ENCODE data around the gene MGAT4D.
"Not testable (repeated sequence)": the region's sequence is repeated elsewhere in the genome, so short reads cannot be mapped to it uniquely, and the experiment has no call there.

Gene MGAT4D

DNA sequence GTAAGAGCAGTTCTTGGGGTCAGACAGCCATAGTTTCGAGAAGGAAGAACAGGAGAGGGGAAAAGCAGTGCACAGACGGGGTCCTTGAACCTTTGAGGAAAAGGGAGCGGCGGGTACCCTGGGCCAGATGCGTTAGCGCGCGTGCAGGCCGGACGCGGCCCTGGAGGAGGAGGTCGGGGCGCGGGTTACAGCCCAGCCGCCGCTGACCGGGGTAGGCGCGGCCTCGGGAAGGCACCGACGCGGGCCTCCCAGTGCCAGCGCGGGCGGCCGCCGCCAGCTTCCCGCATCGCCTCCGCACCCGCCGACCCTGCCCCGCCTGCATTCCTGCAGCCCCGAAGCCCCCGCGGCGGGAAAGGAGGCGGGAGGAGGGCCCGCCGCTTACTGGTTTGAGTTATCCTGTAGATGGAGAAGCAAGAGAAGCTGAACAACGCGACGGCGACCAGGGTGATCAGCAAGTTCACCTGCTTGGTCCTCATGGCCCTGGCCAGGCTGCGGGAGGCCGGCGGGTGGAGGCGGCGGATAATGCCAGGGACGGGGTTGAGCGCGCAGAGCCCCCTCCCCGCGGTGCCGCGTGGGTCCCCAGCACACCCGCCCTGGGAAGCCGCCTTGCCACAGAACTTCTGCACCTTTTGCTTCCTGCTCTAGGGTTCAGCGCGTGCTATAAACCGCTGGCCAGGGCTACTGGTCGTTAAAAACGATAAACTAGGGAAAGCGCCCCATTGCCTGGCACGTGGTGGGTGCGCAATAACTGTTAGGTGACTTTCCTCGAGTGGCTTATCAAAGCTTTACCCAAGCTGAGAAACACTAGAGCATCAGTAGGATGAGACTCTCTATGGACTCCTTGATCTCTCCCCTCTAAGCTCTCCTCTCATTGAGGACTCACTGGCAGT, at the start of gene MGAT4D:
Gene MGAT4D (minus strand): TSS at position 547 of the 890 bp plus-strand sequence. CDS start 71 bp downstream, at position 476.
- no peak for DNase-seq (ENCODE audit: low read depth in 2 of 2)

DNA sequence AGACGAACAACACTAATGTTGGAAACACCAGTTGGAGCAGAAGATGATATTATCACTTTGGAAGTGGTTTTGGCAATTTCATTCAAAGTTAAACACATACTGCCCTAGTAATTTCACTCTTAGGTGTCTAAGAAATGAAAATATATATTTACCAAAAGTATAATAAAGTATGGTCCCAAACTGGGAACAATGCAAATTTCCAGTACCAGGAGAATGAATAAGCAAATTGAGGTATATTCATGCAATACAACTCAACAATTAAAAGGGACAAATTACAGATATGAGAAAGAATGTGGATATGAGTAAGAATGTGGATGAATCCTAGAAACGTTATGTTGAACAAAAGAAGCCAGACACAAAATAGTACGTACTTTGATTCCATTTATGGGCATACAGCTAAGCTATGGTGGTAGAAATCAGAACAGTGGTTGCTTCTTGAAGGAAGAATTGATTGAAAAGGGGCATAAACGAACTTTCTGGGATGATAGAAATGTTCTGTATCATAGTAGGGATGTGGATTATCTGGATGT, 35.9 kb upstream of the MGAT4D start:
- DNase-seq (ENCODE audit: low read depth in 2 of 2), result no peak

DNA sequence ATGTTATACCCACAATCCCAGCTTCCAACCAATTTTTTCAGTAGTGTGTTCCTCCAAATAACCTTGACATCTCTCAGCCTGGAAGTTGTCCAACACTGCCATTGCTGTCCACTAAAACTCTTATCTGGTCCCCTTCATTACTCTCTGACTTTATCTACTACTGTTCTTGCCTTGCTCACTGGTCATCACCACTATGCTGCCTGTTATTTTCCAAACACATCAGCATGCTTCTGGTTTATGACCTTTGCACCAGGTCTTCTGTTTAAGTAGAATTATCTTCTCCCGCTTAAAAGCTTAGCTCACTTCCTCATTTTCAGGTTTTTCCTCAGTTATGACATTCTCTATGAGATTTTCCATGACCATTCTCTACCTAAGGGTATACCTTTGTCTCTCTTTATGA, 31.3 kb upstream of the MGAT4D start:
- DNase-seq (ENCODE audit: low read depth in 2 of 2), result no peak

DNA sequence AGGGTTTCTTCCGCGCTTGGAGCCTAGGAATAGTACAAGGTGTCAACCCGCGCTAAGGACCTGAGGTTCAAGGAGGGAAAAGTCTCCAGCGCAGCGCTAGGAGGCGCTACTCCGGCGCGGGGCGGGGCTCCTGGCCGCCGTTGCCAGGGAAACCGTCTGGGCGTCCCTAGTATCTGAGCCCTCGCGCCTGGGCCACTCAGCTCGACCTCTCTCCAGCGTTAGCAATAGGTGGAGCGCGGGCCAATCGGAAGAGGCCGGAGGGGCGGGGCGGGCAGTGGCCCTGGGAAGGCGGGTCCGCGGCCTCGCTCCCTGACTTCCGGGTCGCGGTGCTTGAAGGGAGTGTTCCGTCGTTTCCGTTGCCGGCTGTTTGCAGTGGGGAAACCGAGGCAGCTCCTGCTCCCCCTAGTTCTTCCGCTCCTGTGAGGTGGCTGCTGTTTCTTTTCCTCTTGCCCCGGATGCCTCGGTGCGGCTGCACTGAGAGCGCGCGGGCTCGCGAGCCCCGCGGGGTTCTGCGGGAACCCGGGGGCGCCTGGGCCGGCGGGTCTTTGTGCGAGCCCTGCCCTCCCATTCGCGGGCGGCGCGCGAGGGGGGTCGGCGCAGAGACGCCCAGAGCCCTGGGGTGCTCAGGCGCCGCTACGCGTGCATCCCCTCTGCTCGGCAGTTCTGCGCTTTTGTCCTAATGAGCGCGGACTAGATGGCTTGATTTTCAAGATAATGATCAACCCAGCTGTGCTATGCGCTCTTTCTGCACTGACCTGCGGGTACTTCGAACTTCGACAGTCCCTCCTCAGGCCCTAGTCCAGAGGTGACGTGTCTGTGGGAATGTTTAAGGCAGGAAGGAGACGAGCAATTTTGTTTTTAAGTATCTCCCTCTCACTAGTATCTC, 26.0 kb upstream of the MGAT4D start, which contains the start of gene ELMOD2:
Gene ELMOD2 (plus strand): TSS at position 312 of the 886 bp plus-strand sequence. CDS start 1,261 bp downstream, outside the sequence.
- DNase-seq (ENCODE audit: low read depth in 2 of 2), result peak; percentile 92 to 95

DNA sequence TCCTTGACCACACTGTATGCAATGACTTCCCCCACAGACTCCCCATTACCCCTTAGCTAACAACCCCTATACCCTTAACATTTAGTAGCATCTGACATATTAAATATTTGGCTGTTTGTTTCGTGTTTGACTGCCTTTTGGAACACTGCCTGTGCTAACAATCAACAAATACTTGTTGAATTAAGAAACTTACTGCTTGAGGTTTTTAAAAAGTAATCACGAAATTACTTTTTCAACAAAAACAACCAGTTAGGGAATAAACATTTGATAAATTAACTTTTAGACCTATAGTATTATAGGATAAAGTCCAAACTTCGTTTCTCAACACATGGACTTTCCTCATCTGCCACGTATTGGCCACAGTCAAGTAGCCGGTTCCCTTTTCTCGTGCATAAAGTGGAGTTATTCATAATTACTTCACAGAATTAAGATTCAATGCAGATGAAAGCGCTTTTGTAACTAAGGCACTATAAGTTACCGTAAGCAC, 25.3 kb upstream of the MGAT4D start:
- DNase-seq (ENCODE audit: low read depth in 2 of 2), result no peak

DNA sequence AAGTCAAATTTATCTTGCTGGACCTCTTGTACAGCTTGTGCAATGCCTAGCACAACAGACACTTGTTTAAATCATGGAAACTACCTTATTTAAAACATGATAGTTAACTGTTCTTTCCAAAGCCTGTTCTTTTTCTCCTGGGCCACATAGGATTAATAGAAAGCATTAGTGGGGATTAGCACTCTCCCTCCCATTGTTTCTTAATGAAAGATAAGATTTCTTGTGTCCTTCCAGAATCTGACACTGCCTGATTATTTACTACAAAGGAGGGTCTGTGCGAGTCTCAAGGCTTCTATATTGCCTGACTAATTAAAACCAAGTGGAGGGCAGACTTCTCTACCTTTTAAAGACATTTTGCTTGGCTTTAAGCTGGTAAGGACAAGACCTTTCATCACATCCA, 17.3 kb upstream of the MGAT4D start:
- no peak for DNase-seq (ENCODE audit: low read depth in 2 of 2)

DNA sequence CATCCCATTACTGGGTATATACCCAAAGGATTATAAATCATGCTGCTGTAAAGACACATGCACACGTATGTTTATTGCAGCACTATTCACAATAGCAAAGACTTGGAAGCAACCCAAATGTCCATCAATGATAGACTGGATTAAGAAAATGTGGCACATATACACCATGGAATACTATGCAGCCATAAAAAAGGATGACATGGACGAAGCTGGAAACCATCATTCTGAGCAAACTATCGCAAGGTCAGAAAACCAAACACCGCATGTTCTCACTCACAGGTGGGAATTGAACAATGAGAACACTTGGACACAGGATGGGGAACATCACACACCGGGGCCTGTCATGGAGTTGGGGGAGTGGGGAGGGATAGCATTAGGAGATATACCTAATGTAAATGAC, 15.7 kb upstream of the MGAT4D start:
- not testable (repeated sequence) for DNase-seq (ENCODE audit: low read depth in 2 of 2)

DNA sequence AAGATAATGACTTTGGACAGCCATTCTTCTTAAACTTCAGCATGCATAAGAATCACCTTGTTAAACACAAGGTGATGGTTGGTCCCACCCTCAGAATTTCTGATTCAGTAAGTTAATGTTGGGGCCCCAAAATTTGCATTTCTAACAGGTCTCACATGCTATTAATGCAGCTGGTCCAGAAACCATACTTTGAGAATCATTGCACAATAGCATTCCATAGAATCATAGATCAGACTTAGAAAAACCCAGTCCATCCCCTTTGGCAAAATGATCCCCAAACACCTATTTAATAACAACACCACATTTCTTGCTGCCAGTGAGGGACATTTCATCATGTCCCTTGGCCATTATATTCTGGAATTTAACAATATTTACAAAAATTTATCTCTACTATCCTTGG, 6.2 kb upstream of the MGAT4D start:
- DNase-seq (ENCODE audit: low read depth in 2 of 2), result no peak

DNA sequence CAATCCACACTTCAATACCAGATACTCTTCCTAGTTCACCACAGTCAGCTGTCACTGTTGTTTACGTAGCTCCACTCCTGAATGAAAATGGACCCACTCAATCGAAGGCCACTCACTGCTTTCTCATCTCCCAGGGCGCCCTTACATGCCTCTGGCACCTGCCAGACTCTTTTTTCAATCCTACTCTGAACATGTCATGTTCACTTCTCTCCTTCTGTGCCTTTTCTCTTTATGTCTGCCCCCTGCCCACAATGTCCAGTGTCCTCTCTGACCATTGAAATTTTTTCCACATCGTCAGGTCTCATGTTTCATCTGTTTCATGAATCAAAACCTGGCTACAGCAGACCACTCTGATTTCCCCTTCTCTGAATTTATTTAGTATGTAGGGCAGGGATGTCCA, 1.3 kb upstream of the MGAT4D start:
- DNase-seq (ENCODE audit: low read depth in 2 of 2), result no peak

DNA sequence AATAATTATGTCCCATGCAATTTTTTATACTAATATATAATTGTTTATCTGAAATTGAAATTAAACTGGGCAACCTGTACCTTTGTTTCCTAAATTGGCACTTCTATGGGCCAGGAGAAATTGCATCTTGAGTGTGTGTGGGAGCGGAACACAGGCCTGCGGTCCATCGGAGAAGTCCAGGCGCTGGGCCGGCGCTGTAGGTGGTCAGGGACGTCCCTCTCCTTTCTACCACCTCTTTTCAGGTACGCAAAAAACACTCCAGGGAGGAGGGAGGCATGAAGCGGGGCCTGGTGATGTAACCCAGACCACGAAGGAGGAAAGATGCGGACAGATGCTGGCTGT, 717 bp downstream of the MGAT4D start:
- DNase-seq (ENCODE audit: low read depth in 2 of 2), result no peak

DNA sequence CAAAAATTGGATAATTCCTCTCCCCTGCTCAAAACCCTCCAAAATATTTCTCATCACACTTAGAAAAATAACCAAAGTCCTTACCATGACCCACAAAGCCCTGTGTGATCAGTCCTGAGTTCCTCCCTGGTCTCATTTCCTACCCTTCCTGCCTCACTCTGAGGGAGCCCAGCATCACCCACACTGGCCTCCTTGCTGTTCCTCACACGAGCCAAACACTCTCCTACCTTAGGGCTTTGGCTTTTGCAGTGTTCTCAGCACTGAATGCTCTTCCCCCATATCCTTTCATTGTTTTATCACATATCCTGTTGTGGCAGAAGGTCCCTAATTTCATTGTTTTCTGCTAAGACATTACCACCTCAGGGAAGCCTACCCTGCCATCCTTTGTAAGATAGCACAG, 12.2 kb downstream of the MGAT4D start:
- no peak for DNase-seq (ENCODE audit: low read depth in 2 of 2)

DNA sequence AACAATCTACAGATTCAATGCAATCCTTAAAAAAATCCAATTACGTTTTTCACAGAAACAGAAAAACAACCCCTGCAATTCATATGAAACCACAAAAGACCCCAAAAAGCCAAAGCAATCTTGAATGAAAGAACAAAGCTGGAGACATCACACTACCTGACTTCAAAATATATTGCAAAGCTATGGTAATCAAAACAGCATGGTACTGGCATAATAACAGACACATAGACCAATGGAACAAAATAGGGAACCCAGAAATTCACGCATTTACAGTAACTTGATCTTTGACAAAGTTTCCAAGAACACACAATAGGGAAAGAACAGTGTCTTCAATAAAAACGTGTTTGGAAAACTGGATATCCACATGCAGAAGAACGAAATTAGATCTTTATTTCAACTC, 14.6 kb downstream of the MGAT4D start:
- DNase-seq (ENCODE audit: low read depth in 2 of 2), result no peak

DNA sequence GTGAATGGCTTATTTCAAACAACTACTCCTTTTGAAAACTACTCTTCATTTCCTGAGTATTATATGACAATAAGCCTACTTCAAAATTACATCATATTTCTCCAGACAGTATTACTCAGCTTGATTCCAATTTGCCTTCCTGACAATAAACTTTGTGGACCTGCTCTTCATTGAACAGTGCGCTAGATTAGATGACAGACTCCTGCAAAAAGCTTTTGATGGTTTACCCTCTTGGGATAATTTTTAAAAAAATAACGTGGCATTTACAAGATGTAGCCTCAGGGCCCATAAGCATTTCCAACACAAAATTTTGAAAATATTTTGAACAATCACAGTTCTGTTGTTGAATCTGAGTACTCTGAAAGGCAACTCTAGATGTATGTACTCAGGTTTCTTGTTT, 25.9 kb downstream of the MGAT4D start:
- DNase-seq (ENCODE audit: low read depth in 2 of 2), result no peak

DNA sequence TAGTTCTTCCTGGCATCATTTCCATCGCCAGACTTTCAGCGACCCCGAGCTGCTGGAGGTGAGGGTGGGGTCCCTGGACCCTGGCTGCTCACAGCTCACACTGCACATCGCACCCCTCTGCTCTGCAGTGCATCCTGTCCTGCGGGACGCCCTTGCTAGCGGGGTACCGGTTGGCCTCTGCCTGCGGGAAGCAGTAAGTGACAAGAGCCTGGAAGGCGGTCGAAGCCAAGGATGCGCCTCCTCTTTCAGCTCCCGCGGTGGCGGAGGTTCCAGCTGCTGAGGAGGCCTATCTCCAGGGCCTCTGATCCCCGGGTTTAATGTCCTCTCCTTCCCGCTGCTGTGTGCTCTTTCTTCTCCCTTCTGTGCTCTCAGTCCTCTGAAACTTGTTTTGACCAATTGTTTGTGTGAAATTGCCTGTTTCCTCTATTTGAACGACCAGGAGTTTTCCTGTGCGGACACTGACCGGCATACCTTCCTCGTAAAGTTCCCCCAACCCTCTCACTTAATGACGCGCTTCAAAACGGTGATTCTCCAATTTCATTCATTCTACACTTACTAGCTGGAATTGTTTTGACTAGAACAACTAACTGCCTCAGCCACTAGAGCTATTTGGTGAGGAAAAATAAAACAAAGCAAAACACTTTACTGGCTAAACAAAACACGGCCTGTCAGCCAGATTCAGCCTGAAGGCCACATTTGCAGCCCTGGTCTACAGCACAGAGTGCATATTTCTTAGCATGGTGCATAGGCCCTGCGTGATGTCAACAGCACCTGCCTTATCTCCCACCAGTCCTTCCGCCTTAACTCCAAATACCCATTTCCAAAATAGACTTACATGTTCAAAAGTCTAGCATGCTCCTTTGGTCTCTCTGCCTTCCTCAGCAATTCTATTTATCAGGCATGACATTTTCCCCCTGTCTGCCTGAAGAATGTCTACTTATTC, 28.0 kb downstream of the MGAT4D start:
- no peak for DNase-seq (ENCODE audit: low read depth in 2 of 2)

DNA sequence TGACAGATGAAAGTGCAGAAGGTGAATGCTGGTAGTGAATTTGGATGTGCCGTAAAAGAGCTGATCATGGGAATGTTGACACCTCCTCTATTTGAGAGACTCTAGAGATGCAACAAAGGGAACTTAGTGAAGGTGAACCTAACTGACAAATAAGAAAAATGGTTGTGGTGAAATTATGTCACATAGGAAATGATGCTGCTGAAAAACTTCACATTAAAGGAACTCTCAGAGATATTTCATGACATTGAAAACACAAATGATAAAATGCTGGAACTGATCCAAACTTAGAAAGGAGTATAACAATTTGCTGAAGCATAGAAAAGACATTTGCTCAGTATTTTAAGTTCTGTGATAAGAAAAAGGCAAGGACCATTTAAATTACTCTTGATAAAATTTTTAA, 31.9 kb downstream of the MGAT4D start:
- no peak for DNase-seq (ENCODE audit: low read depth in 2 of 2)

DNA sequence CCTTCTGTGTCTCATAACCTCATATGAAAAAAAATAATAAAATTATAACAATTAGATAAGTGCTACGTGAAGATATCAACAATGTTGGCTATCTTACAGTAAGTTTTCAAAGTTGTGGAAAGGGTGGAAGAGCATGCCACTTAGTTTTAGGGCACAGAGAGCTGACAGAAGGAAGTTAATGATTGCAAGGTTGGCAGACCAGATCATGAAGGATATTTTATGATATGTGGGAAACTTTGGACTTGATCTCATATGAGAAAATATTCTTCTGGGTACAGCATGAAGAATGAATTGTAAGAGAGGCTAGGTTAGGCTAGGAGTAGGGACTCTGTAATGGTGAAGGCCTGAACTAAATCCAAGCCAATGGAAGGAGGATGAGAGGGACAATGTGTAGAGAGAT, 34.5 kb downstream of the MGAT4D start:
- DNase-seq (ENCODE audit: low read depth in 2 of 2), result no peak

DNA sequence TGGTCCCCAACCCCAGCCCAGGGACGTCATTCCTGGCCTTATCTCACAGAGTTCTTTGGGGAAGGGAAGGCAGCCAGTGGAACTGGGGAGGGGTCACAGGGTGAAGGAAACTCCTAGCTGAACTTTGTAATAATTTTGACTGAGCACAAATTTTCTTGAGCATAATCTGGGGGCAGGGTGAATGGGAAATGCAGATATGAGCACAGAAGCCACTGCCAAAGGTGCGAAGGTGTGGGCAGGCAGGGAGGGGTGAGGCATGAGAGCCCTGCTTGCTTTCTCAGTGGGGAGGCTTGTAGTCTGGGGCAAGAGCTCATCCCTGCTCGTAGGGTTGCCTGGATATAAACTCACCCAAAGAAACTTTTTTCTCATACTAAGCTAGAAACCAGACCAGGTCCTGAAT, 34.9 kb downstream of the MGAT4D start:
- DNase-seq (ENCODE audit: low read depth in 2 of 2), result no peak

DNA sequence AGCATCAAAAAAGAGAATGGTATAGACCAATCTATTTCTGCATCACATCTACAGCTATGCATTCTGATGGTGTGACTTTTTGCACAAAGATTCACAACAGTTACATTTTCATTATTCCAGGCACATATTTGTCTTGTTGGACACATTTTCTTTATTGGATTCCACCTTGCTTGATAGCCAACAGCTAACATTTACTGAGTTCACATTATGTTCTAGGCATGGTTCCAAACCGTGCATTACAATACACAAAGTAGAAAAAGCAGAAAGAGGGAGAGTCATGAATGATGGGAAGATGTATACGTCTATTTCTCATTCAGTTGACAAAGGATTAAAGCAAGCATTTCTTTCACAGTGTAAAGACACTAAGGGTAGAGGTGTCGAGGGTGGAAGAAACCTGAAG, 47.7 kb downstream of the MGAT4D start:
- no peak for DNase-seq (ENCODE audit: low read depth in 2 of 2)

DNA sequence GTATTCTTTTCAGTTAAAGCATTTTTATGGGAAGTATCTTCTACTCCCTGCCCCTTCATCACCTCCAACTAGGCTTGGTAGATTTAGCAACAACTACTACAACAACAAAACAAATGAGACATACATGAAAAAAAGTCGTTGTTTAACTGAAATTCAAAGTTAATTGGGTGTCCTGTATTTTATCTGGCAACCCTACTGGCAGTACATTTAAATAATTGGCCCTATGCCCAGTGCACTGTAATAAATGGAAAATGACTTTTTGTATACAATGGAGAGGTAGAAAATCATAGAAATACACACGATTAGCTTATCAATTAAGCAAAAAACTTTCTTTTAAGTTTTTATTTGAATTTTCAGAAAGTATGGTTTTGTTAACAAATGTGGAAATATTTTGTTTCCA, 49.3 kb downstream of the MGAT4D start:
- DNase-seq (ENCODE audit: low read depth in 2 of 2), result no peak

DNA sequence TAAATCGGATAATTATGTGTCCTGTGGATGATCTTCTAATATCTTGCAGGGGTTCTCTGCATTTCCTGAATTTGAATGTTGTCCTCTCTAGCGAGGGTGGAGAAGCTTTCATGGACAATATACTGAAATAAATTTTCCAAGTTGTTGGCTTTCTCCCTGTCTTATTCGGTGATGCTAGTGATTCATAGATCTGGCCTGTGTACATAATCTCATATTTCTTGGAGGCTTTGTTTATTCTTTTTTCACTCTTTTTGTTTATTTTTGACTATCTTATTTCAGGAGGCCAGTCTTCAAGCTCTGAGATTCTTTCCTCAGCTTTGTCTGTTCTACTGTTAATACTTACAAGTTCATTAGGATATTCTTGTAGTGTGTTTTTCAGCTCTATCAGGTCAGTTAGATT, 49.9 kb downstream of the MGAT4D start:
- DNase-seq (ENCODE audit: low read depth in 2 of 2), result no peak

DNA sequence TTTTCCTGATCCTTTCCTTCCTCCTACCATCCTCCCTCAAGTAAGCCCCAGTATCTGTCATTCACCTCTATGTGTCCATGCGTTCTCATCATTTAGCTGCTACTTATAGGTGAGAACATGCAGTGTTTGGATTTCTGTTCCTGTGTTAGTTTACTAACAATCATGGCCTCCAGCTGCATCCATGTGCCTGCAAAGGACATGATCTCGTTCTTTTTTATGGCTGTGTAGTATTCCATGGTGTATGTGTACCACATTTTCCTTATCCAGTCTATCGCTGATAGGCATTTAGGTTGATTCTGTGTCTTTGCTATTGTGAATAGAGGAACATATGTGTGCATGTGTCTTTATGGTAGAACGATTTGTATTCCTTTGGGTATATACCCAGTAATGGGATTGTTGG, 53.7 kb downstream of the MGAT4D start:
- not testable (repeated sequence) for DNase-seq (ENCODE audit: low read depth in 2 of 2)

Data from activated CD4-positive, alpha-beta T cell treated with anti-CD3 and anti-CD28 coated beads for 24 hours (primary cell).